ENCODE results near the gene ANKRD13B. TPM values are rescaled to one million over a fixed set of nuclear protein-coding genes. Genes with fewer than 3 reads are reported as not detected.
A peak's percentile ranks its signal among the peaks of the same experiment; 100 is the strongest.

The ANKRD13B gene
- total RNA-seq, 2 donors from 2014 or later = 2.2 to 2.6 TPM

GRCh38 chr17:29578626-29579485, 14.1 kb upstream of the ANKRD13B start:
- H3K4me3 ChIP-seq (ENCODE audit: low read length) = no peak overlapping the region
- H3K4me3 Mint-ChIP-seq = no peak overlapping the region
- 91% methylated on average over 6 to 14 of the region's 14 CpGs for WGBS, 2 experiments (ENCODE audit: insufficient coverage in 1 of 2, insufficient read length in 1 of 2)
- H3K9me3 Mint-ChIP-seq = no peaks in the 10 kb centered on the region
- H3K9me3 ChIP-seq (ENCODE audit: control insufficient read depth, low read length) = no peaks in the 10 kb centered on the region
- H3K9ac ChIP-seq (ENCODE audit: extremely low read depth, low read length, poor library complexity, severe bottlenecking) = no peak overlapping the region
- no peaks in the 10 kb centered on the region for H3K27me3 ChIP-seq (ENCODE audit: control insufficient read depth, insufficient read depth, low read length, poor library complexity, severe bottlenecking)
- H3K4me1 Mint-ChIP-seq = peaks cover 1% of the 10 kb centered on the region
- H3K36me3 Mint-ChIP-seq (ENCODE audit: low read depth) = peaks cover 39% of the 10 kb centered on the region
- peak; percentile 32 for DNase-seq
- TF ChIP-seq, protein P1, sequence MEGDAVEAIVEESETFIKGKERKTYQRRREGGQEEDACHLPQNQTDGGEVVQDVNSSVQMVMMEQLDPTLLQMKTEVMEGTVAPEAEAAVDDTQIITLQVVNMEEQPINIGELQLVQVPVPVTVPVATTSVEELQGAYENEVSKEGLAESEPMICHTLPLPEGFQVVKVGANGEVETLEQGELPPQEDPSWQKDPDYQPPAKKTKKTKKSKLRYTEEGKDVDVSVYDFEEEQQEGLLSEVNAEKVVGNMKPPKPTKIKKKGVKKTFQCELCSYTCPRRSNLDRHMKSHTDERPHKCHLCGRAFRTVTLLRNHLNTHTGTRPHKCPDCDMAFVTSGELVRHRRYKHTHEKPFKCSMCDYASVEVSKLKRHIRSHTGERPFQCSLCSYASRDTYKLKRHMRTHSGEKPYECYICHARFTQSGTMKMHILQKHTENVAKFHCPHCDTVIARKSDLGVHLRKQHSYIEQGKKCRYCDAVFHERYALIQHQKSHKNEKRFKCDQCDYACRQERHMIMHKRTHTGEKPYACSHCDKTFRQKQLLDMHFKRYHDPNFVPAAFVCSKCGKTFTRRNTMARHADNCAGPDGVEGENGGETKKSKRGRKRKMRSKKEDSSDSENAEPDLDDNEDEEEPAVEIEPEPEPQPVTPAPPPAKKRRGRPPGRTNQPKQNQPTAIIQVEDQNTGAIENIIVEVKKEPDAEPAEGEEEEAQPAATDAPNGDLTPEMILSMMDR (conservative IDR thresholded peaks at IDR 0.05) = no peak
- H3K27ac ChIP-seq (ENCODE audit: low read depth, low read length) = no peak overlapping the region
- H3K27ac Mint-ChIP-seq = no peak overlapping the region
- H3K27me3 Mint-ChIP-seq (ENCODE audit: insufficient read depth) = no peaks in the 10 kb centered on the region
- H3K36me3 ChIP-seq (ENCODE audit: control insufficient read depth, insufficient read depth, low read length) = peaks cover 41% of the 10 kb centered on the region
- no peaks in the 10 kb centered on the region for H3K4me1 ChIP-seq (ENCODE audit: control insufficient read depth, insufficient read depth, low read length)

GRCh38 chr17:29579866-29580771, 12.8 kb upstream of the ANKRD13B start:
- H3K4me3 ChIP-seq (ENCODE audit: low read length) = no peak overlapping the region
- peaks cover 8% of the 10 kb centered on the region for H3K4me1 ChIP-seq (ENCODE audit: control insufficient read depth, insufficient read depth, low read length)
- H3K27me3 ChIP-seq (ENCODE audit: control insufficient read depth, insufficient read depth, low read length, poor library complexity, severe bottlenecking) = no peaks in the 10 kb centered on the region
- Mint-ChIP-seq H3K36me3 (ENCODE audit: low read depth) (peaks cover 35% of the 10 kb centered on the region), H3K9me3 (no peaks in the 10 kb centered on the region), H3K4me3 (no peak overlapping the region), H3K27me3 (ENCODE audit: insufficient read depth) (no peaks in the 10 kb centered on the region), H3K27ac (no peak overlapping the region), H3K4me1 (peaks cover 9% of the 10 kb centered on the region)
- TF ChIP-seq, protein P1 (conservative IDR thresholded peaks at IDR 0.05) = peak; percentile 88
- peak; percentile 97 for DNase-seq
- WGBS, 2 experiments (ENCODE audit: insufficient coverage in 1 of 2, insufficient read length in 1 of 2) = 76 to 78% methylated on average over 14 to 15 of the region's 15 CpGs
- H3K36me3 ChIP-seq (ENCODE audit: control insufficient read depth, insufficient read depth, low read length) = peaks cover 30% of the 10 kb centered on the region
- no peak overlapping the region for H3K27ac ChIP-seq (ENCODE audit: low read depth, low read length)
- H3K9me3 ChIP-seq (ENCODE audit: control insufficient read depth, low read length) = no peaks in the 10 kb centered on the region
- H3K9ac ChIP-seq (ENCODE audit: extremely low read depth, low read length, poor library complexity, severe bottlenecking) = no peak overlapping the region

DNA sequence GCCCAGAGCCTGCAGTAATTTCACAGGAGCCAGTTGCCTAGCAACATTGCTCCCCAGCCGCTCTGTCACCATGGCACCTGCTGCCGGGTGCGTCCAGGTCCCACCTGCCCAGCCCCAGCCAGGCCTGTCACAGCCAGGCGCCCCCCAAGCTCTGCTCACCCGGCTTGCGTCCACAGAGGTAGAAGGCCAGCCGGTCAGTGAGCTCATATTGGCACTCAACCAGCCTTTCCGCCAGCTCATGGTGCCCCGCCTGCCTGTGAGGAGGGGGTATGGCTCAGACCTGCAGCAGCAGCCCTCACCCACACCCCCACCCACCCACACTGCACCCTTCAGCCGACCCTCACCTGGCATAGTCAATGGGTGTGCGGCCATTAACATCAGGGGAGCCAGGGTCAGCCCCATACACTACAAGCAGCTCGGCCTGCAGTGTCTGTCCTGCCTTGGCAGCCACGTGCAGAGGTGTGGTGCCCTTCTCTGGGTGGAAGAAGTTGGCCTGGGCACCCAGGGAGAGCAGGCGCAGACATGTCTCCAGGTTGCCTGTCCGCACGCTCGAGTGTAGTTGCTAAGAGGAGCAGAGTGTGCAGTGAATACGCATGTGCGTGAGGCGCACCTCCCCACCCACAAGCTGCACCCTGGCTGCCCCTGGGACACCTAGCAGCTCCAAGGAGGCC, 11.2 kb upstream of the ANKRD13B start:
- peaks cover 9% of the 10 kb centered on the region for H3K4me1 Mint-ChIP-seq
- H3K4me3 ChIP-seq (ENCODE audit: low read length) = no peak overlapping the region

More for the DNA sequence above, 11.2 kb upstream of the ANKRD13B start:
- Histone ChIP-seq H3K36me3 (ENCODE audit: control insufficient read depth, insufficient read depth, low read length) (peaks cover 27% of the 10 kb centered on the region), H3K9me3 (ENCODE audit: control insufficient read depth, low read length) (no peaks in the 10 kb centered on the region), H3K9ac (ENCODE audit: extremely low read depth, low read length, poor library complexity, severe bottlenecking) (no peak overlapping the region), H3K4me1 (ENCODE audit: control insufficient read depth, insufficient read depth, low read length) (peaks cover 9% of the 10 kb centered on the region), H3K27ac (ENCODE audit: low read depth, low read length) (no peak overlapping the region), H3K27me3 (ENCODE audit: control insufficient read depth, insufficient read depth, low read length, poor library complexity, severe bottlenecking) (no peaks in the 10 kb centered on the region)
- no peak overlapping the region for H3K27ac Mint-ChIP-seq
- DNase-seq = peak; percentile 45
- peaks cover 28% of the 10 kb centered on the region for H3K36me3 Mint-ChIP-seq (ENCODE audit: low read depth)
- H3K9me3 Mint-ChIP-seq = no peaks in the 10 kb centered on the region
- no peak overlapping the region for H3K4me3 Mint-ChIP-seq
- 93 to 94% methylated on average over 10 to 20 of the region's 20 CpGs for WGBS, 2 experiments (ENCODE audit: insufficient coverage in 1 of 2, insufficient read length in 1 of 2)
- no peaks in the 10 kb centered on the region for H3K27me3 Mint-ChIP-seq (ENCODE audit: insufficient read depth)
- TF ChIP-seq, protein P1 (conservative IDR thresholded peaks at IDR 0.05) = no peak

Measured in endodermal cell (in vitro differentiated cells).